Measurements from ENCODE around the gene HSP90AB1. TPM values are rescaled to one million over a fixed set of nuclear protein-coding genes. Genes with fewer than 3 reads are reported as not detected.

HSP90AB1 gene
- total RNA-seq (2014; rRNA removed; shearing (Covaris generic)): 2,477 and 2,544 TPM in 2 replicates

GRCh38 chr6:44246663-44247337 is at the start of gene HSP90AB1:
Gene HSP90AB1, plus strand, starts transcription at chr6:44247101. Its CDS starts 1,529 bp downstream, at chr6:44248630.
- peak; percentile 99 for DNase-seq (ENCODE audit: low spot score)

- no peak for DNase-seq (ENCODE audit: low spot score)
These were observed 48.2 kb upstream of the HSP90AB1 start for GRCh38 chr6:44198684-44199083.

- DNase-seq (ENCODE audit: low spot score): no peak
These were observed 47.0 kb upstream of the HSP90AB1 start for GRCh38 chr6:44199883-44200282.

- no peak for DNase-seq (ENCODE audit: low spot score)
These were observed 45.7 kb upstream of the HSP90AB1 start for GRCh38 chr6:44201200-44201599.

GRCh38 chr6:44201638-44202303 is 45.1 kb upstream of the HSP90AB1 start:
- DNase-seq (ENCODE audit: low spot score): no peak

GRCh38 chr6:44202332-44202971 is 44.4 kb upstream of the HSP90AB1 start:
- no peak for DNase-seq (ENCODE audit: low spot score)

GRCh38 chr6:44202972-44203750 is 43.7 kb upstream of the HSP90AB1 start:
- no peak for DNase-seq (ENCODE audit: low spot score)

- peak; percentile 45 for DNase-seq (ENCODE audit: low spot score)
These were observed 42.9 kb upstream of the HSP90AB1 start for GRCh38 chr6:44203955-44204354.

- no peak for DNase-seq (ENCODE audit: low spot score)
These were observed 38.9 kb upstream of the HSP90AB1 start for GRCh38 chr6:44207966-44208365.

- DNase-seq (ENCODE audit: low spot score): no peak
These were observed 35.6 kb upstream of the HSP90AB1 start for GRCh38 chr6:44211284-44211683.

GRCh38 chr6:44214307-44214706 is 32.6 kb upstream of the HSP90AB1 start:
- no peak for DNase-seq (ENCODE audit: low spot score)

GRCh38 chr6:44216677-44217331 is 30.1 kb upstream of the HSP90AB1 start, which contains the start of gene MYMX:
Gene MYMX, plus strand, starts transcription at chr6:44216926. Its CDS starts 546 bp downstream, at chr6:44217472.
- DNase-seq (ENCODE audit: low spot score): no peak

- DNase-seq (ENCODE audit: low spot score): no peak
These were observed 29.4 kb upstream of the HSP90AB1 start for GRCh38 chr6:44217332-44218143.

GRCh38 chr6:44219053-44219814 is 27.7 kb upstream of the HSP90AB1 start:
- DNase-seq (ENCODE audit: low spot score): peak; percentile 25

- no peak for DNase-seq (ENCODE audit: low spot score)
These were observed 26.8 kb upstream of the HSP90AB1 start for GRCh38 chr6:44219815-44220784.

GRCh38 chr6:44220913-44221290 is 26.0 kb upstream of the HSP90AB1 start:
- no peak for DNase-seq (ENCODE audit: low spot score)

- DNase-seq (ENCODE audit: low spot score): peak; percentile 92
These were observed 25.5 kb upstream of the HSP90AB1 start for GRCh38 chr6:44221291-44221960.

GRCh38 chr6:44221961-44222335 is 25.0 kb upstream of the HSP90AB1 start:
- no peak for DNase-seq (ENCODE audit: low spot score)

All from A172 (cell line).